DND-41 (cell line): ENCODE data around the gene TCF4.

Source experiments
- ATAC-seq: fragments of 200-7000 bp; cut with Tn5 transposase; 3 replicates; pipeline ENCODE4 v1.9.1; 2021; ENCODE audit warnings: low read depth; ENCODE audit not compliant: insufficient read depth
- DNase-seq: peaks from one replicate; pipeline ENCODE4 v3.0.0-alpha.2; 2020
- H2AFZ ChIP-seq: 2 replicates; pipeline ENCODE4 v1.6.0; 2012; ENCODE audit warnings: low read depth, low read length
- H3K27ac ChIP-seq: 2 replicates; pipeline ENCODE4 v1.5.1; 2012; ENCODE audit warnings: low read length, inconsistent platforms
- H3K27me3 ChIP-seq: fragments of 200-600 bp; sonication (generic); 2 replicates; pipeline ENCODE4 v1.6.0; 2012; ENCODE audit warnings: low read length, mild to moderate bottlenecking, inconsistent platforms; ENCODE audit not compliant: insufficient read depth, poor library complexity
- H3K36me3 ChIP-seq: 2 replicates; pipeline ENCODE4 v1.5.1; 2012; ENCODE audit warnings: low read length, inconsistent platforms; ENCODE audit not compliant: insufficient read depth
- H3K4me1 ChIP-seq: 2 replicates; pipeline ENCODE4 v1.5.1; 2012; ENCODE audit warnings: mild to moderate bottlenecking, low read length; ENCODE audit not compliant: insufficient read depth
- H3K4me2 ChIP-seq: 2 replicates; pipeline ENCODE4 v1.6.0; 2012; ENCODE audit warnings: mild to moderate bottlenecking, moderate library complexity, low read length, inconsistent platforms; ENCODE audit not compliant: insufficient read depth
- H3K4me3 ChIP-seq, 2 experiments: fragments of 200-600 bp in 1 of 2; shearing (Covaris generic) in 1 of 2; 2 replicates each; pipeline ENCODE4 v1.5.1; 2012 to 2016; ENCODE audit warnings: inconsistent platforms in 2 of 2, low read length in 2 of 2, mild to moderate bottlenecking in 2 of 2, low read depth in 1 of 2, moderate library complexity in 1 of 2
- H3K79me2 ChIP-seq: 2 replicates; pipeline ENCODE4 v1.6.0; 2012; ENCODE audit warnings: low read length, inconsistent platforms; ENCODE audit not compliant: insufficient read depth
- H3K9ac ChIP-seq: 2 replicates; pipeline ENCODE4 v1.6.0; 2012; ENCODE audit warnings: low read depth, mild to moderate bottlenecking, inconsistent platforms, low read length, moderate library complexity
- H3K9me3 ChIP-seq: 2 replicates; pipeline ENCODE4 v1.5.1; 2012; ENCODE audit warnings: low read length, moderate library complexity, mild to moderate bottlenecking, inconsistent platforms; ENCODE audit not compliant: insufficient read depth, severe bottlenecking
- H4K20me1 ChIP-seq: 2 replicates; pipeline ENCODE4 v1.6.0; 2012; ENCODE audit warnings: low read length; ENCODE audit not compliant: insufficient read depth
- CTCF ChIP-seq: IDR thresholded peaks from 2 replicates; pipeline ENCODE4 v1.5.1; 2012; ENCODE audit warnings: borderline replicate concordance, low read length, moderate library complexity, mild to moderate bottlenecking; ENCODE audit not compliant: poor library complexity, severe bottlenecking; ENCODE audit errors: extremely low read depth
- EZH2 ChIP-seq: IDR thresholded peaks from 3 replicates; pipeline ENCODE4 v1.6.1; 2012; ENCODE audit warnings: borderline replicate concordance, low read depth, mild to moderate bottlenecking, moderate library complexity, low read length, inconsistent platforms; ENCODE audit not compliant: severe bottlenecking

TCF4 gene

GRCh38 chr18:55419947-55420664, 167.9 kb downstream of the TCF4 start:
- Histone ChIP-seq H3K27ac (no peak overlapping the region), H3K4me3 (no peak overlapping the region), H4K20me1 (no peaks in the 10 kb centered on the region), H3K9me3 (no peaks in the 10 kb centered on the region), H3K36me3 (no peaks in the 10 kb centered on the region), H3K9ac (no peak overlapping the region), H2AFZ (no peak overlapping the region), H3K4me2 (no peak overlapping the region), H3K79me2 (no peaks in the 10 kb centered on the region), H3K4me1 (no peaks in the 10 kb centered on the region), H3K27me3 (no peaks in the 10 kb centered on the region)
- ATAC-seq (no peak), DNase-seq (no peak)
- no peak for TF ChIP-seq EZH2
- no peak for TF ChIP-seq CTCF

- Histone ChIP-seq H3K9ac (no peak overlapping the region), H3K9me3 (no peaks in the 10 kb centered on the region), H3K27ac (no peak overlapping the region), H3K36me3 (no peaks in the 10 kb centered on the region), H3K4me3 (no peak overlapping the region), H3K27me3 (no peaks in the 10 kb centered on the region), H3K79me2 (no peaks in the 10 kb centered on the region), H4K20me1 (no peaks in the 10 kb centered on the region), H3K4me2 (no peak overlapping the region), H2AFZ (no peak overlapping the region), H3K4me1 (no peaks in the 10 kb centered on the region)
- TF ChIP-seq CTCF = no peak
- DNase-seq = no peak
- ATAC-seq = no peak
Observed at GRCh38 chr18:55419132-55419946, 168.7 kb downstream of the TCF4 start.

GRCh38 chr18:55418439-55418838, 169.6 kb downstream of the TCF4 start:
- no peak overlapping the region for H3K9ac ChIP-seq
- H3K27me3 ChIP-seq = no peaks in the 10 kb centered on the region
- no peaks in the 10 kb centered on the region for H3K9me3 ChIP-seq
- no peak overlapping the region for H3K27ac ChIP-seq
- no peaks in the 10 kb centered on the region for H3K4me1 ChIP-seq
- H3K79me2 ChIP-seq = no peaks in the 10 kb centered on the region
- 0 out of 2 replicates have a peak, but pooled peaks cover 3% of the 10 kb centered on the region for H4K20me1 ChIP-seq
- H3K4me2 ChIP-seq = no peak overlapping the region
- no peak overlapping the region for H2AFZ ChIP-seq
- no peaks in the 10 kb centered on the region for H3K36me3 ChIP-seq
- TF ChIP-seq CTCF = no peak
- TF ChIP-seq EZH2 = no peak
- no peak overlapping the region for H3K4me3 ChIP-seq
- DNase-seq = no peak
- no peak for ATAC-seq
